22Rv1 (cell line): ENCODE results near the gene SAMD4A.

Experiments used
- H3K27ac ChIP-seq: fragments of 450-650 bp; 2 replicates; pipeline ENCODE4 v1.5.1; 2017
- ZFX ChIP-seq: fragments of 450-650 bp; IDR thresholded peaks from 2 replicates; pipeline ENCODE4 v1.6.1; 2017; ENCODE audit warnings: antibody characterized with exemption, borderline replicate concordance
- TF ChIP-seq, protein P1 (sequence below): fragments of 450-650 bp; IDR thresholded peaks from 2 replicates; pipeline ENCODE4 v1.5.1; 2017; ENCODE audit warnings: mild to moderate bottlenecking

SAMD4A gene

GRCh38 chr14:54658836-54659235, 91.9 kb downstream of the SAMD4A start:
- H3K27ac ChIP-seq: no peak overlapping the region
- no peak for TF ChIP-seq ZFX
- TF ChIP-seq, protein P1, sequence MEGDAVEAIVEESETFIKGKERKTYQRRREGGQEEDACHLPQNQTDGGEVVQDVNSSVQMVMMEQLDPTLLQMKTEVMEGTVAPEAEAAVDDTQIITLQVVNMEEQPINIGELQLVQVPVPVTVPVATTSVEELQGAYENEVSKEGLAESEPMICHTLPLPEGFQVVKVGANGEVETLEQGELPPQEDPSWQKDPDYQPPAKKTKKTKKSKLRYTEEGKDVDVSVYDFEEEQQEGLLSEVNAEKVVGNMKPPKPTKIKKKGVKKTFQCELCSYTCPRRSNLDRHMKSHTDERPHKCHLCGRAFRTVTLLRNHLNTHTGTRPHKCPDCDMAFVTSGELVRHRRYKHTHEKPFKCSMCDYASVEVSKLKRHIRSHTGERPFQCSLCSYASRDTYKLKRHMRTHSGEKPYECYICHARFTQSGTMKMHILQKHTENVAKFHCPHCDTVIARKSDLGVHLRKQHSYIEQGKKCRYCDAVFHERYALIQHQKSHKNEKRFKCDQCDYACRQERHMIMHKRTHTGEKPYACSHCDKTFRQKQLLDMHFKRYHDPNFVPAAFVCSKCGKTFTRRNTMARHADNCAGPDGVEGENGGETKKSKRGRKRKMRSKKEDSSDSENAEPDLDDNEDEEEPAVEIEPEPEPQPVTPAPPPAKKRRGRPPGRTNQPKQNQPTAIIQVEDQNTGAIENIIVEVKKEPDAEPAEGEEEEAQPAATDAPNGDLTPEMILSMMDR: no peak

DNA sequence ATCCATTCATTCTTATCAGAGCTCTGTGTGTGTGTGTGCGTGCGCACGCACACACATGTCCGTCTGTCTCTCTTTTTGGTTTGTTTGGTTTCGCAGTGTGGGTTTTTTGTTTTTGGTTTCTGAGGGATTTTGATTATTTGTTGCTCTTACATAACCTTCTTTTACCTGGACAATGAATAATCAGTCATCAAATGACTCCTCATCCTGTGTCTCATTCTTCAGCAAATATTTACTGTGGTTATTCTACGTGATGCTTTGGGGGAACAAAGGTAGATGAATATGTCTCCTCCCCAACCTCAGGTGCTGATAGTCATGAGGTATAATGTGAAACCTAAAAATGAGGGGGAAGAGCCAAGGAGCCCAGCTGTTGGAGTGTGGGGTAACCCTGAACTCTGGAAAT, 92.4 kb downstream of the SAMD4A start:
- H3K27ac ChIP-seq: no peak overlapping the region
- TF ChIP-seq, protein P1: no peak

DNA sequence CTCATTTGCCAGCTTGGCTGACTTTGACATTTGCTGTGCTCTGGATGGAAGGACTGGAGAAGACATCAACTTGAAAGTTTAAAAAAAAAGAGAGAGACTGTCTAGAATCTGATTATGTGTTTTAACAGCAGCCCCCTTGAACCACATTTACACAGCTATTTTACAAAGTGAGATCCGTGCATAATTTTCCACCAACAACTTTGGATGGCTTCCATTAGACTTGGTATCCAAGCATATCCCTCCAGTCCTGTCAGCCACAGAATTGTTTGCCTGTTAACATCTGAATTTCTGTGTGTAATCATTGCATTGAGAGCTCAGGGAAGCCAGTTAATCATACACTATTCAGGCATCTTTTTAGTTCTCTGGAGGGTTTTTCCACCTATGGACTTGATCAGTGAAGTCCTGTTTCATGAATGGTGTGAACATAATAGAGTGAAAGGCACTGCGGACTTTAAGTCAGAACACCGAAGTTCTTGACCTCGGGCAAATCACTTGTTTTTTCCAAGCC, 93.7 kb downstream of the SAMD4A start:
- no peak for TF ChIP-seq ZFX
- TF ChIP-seq, protein P1: no peak
- no peak overlapping the region for H3K27ac ChIP-seq

GRCh38 chr14:54662491-54663133, 95.7 kb downstream of the SAMD4A start:
- H3K27ac ChIP-seq: no peak overlapping the region
- no peak for TF ChIP-seq ZFX
- TF ChIP-seq, protein P1: no peak

DNA sequence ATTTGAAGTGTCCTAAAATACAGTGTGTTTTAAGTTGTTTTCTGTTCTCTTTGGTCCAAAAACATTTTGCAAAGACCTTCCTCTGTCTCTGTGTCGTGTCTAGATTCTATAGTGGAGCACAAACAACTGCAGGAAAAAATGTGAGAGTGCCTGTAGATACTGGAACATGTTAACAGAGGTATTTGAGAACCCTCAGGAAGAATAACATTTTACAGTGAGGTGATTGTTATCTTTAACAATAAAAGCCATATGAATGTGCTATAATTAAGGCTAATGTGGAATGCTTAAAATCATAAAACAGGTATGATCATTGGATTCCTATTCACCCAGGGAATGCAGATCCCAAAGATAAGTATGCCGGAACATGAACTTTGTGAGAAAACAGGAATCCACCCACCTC, 98.0 kb downstream of the SAMD4A start:
- TF ChIP-seq, protein P1: no peak
- TF ChIP-seq ZFX: no peak
- H3K27ac ChIP-seq: no peak overlapping the region

DNA sequence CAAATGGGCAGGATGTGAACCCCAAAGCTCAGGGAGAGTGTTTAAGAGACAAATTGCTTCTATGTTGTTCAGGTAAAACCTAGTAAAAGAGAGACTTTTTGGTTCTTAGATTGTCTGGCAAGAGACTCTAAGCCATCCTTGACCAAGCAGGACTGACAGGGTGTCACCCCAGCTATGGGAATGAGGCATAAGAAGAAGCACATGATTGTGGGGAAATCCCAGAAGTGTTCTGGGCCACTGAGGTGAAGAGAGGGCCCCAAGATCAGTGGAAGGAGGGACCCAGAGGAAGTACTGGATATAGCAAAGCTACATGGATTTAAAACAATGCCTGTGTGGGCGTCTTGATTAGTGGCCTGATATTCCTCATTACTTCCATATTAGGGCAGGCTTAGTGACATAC, 99.0 kb downstream of the SAMD4A start:
- TF ChIP-seq, protein P1: no peak
- no peak for TF ChIP-seq ZFX
- no peak overlapping the region for H3K27ac ChIP-seq

GRCh38 chr14:54667026-54667744, 100.3 kb downstream of the SAMD4A start:
- TF ChIP-seq, protein P1: no peak
- TF ChIP-seq ZFX: no peak
- no peak overlapping the region for H3K27ac ChIP-seq
